ENCODE data around the gene SSC5D. TPM values are rescaled to one million over a fixed set of nuclear protein-coding genes. Genes with fewer than 3 reads are reported as not detected.

Gene SSC5D
- polyA plus RNA-seq, 1 experiment: 2.1 TPM

GRCh38 chr19:55536951-55537740, 48.9 kb downstream of the SSC5D start, which contains the start of gene SBK2:
TSS of gene SBK2 (minus strand) at chr19:55537133. CDS start at chr19:55536294, 839 bp downstream.
- CTCF ChIA-PET: interaction anchor here (0.7 kb wide), 1 partner anchor 95 kb away, joined by 4 read pairs; no protein-coding TSS in a partner anchor
- H3K9me3 ChIP-seq (ENCODE audit: control insufficient read depth, insufficient read depth, low read length): peaks cover 4% of the 10 kb centered on the region; the same call in 1 of the 2 replicates
- no peaks in the 10 kb centered on the region for H3K27me3 ChIP-seq (ENCODE audit: control insufficient read depth, insufficient read depth, low read length)
- TF ChIP-seq, protein P1, sequence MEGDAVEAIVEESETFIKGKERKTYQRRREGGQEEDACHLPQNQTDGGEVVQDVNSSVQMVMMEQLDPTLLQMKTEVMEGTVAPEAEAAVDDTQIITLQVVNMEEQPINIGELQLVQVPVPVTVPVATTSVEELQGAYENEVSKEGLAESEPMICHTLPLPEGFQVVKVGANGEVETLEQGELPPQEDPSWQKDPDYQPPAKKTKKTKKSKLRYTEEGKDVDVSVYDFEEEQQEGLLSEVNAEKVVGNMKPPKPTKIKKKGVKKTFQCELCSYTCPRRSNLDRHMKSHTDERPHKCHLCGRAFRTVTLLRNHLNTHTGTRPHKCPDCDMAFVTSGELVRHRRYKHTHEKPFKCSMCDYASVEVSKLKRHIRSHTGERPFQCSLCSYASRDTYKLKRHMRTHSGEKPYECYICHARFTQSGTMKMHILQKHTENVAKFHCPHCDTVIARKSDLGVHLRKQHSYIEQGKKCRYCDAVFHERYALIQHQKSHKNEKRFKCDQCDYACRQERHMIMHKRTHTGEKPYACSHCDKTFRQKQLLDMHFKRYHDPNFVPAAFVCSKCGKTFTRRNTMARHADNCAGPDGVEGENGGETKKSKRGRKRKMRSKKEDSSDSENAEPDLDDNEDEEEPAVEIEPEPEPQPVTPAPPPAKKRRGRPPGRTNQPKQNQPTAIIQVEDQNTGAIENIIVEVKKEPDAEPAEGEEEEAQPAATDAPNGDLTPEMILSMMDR (IDR thresholded peaks at IDR 0.05; ENCODE audit: low read depth, low read length): no peak; the same call in 1 of the 2 replicates
- H3K4me3 ChIP-seq (ENCODE audit: low read depth, low read length): no peak within 1 kb of the TSS
- no peak within 1 kb of the TSS for H3K27ac ChIP-seq (ENCODE audit: low read depth, low read length)
- DNase-seq (ENCODE audit: low read depth, low spot score): no peak
- POLR2A ChIA-PET: no interaction called here

DNA sequence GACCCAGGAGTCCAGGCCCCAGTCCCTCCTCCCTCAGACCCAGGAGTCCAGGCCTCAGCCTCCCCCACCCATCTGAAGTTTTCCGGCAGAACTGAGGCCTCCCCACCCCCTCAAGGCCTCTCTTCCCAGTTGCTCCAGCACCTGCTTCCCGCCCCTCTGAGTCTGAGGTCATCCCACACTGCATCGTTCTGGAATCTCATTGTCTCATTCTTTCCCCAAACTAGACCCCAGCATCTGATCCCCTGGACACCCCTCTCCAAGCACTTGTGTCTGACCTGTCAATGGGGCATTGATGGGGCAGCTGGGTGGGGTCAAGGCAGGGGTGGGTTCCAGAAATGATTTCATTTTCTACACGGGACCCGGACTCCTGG, 49.5 kb downstream of the SSC5D start:
- no peak for DNase-seq (ENCODE audit: low read depth, low spot score)
- TF ChIP-seq, protein P1 (IDR thresholded peaks at IDR 0.05; ENCODE audit: low read depth, low read length): no peak
- ChIA-PET POLR2A (no interaction called here), CTCF (no interaction called here)
- no peaks in the 10 kb centered on the region for H3K27me3 ChIP-seq (ENCODE audit: control insufficient read depth, insufficient read depth, low read length)
- no peak overlapping the region for H3K4me3 ChIP-seq (ENCODE audit: low read depth, low read length)
- peaks cover 4% of the 10 kb centered on the region for H3K9me3 ChIP-seq (ENCODE audit: control insufficient read depth, insufficient read depth, low read length)
- no peak overlapping the region for H3K27ac ChIP-seq (ENCODE audit: low read depth, low read length)

- H3K4me3 ChIP-seq (ENCODE audit: low read depth, low read length): no peak overlapping the region
- TF ChIP-seq, protein P1 (IDR thresholded peaks at IDR 0.05; ENCODE audit: low read depth, low read length): no peak
- H3K27me3 ChIP-seq (ENCODE audit: control insufficient read depth, insufficient read depth, low read length): no peaks in the 10 kb centered on the region
- ChIA-PET POLR2A (interaction anchor here (0.7 kb wide), 1 partner anchor 20 kb away, joined by 9 read pairs; no protein-coding TSS in a partner anchor), CTCF (no interaction called here)
- no peak overlapping the region for H3K27ac ChIP-seq (ENCODE audit: low read depth, low read length)
- H3K9me3 ChIP-seq (ENCODE audit: control insufficient read depth, insufficient read depth, low read length): peaks cover 4% of the 10 kb centered on the region
- DNase-seq (ENCODE audit: low read depth, low spot score): no peak
These were observed 49.9 kb downstream of the SSC5D start for GRCh38 chr19:55538132-55538531.

DNA sequence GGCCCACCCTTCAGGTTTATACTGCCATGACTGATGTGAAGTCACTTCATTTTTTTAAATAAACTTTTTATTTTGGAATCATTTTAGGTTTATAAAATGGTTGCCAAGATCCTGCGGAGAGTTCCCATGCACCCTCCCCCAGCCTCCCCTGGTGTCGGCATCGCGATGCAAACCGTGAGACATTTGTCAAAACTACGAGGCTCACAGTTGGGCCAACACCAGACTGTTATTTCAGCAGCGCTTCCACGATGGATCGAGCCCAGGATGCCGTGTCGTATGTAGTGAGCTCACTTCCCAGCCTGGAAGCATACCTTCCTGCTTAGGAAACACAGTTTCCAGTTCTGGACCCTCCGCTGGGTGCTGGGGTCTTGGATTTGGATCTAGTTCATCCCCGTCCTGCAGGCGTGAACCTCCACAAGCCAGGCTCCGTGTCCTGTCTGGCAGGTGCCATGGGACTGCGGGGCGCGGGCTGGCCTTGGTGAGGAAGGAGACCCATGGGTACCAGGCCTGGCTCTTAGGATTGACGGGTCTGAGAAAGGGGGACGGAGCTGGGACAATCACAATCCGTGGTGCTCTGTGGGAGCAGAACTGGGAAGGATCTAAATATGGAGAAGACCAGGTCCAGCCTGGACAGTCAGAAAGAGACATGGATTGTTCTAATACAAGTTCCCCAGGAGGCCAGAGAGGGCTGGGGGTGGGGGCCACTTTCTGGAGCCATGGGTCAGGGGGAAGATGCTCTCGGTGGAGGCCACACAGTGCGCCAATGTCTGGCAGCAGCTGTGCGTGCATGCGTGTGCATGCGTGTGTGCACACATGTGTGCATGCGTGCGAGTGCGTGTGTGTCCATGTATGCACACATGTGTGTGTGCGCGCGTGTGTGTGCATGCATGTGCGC, 51.1 kb downstream of the SSC5D start:
- peaks cover 9% of the 10 kb centered on the region for H3K9me3 ChIP-seq (ENCODE audit: control insufficient read depth, insufficient read depth, low read length)
- no peaks in the 10 kb centered on the region for H3K27me3 ChIP-seq (ENCODE audit: control insufficient read depth, insufficient read depth, low read length)
- ChIA-PET POLR2A (no interaction called here), CTCF (interaction anchor here (0.9 kb wide), 1 partner anchor 35 kb away, joined by 3 read pairs; no protein-coding TSS in a partner anchor)
- DNase-seq (ENCODE audit: low read depth, low spot score): no peak
- no peak overlapping the region for H3K27ac ChIP-seq (ENCODE audit: low read depth, low read length)
- TF ChIP-seq, protein P1 (IDR thresholded peaks at IDR 0.05; ENCODE audit: low read depth, low read length): no peak
- H3K4me3 ChIP-seq (ENCODE audit: low read depth, low read length): no peak overlapping the region
